ENCODE results near the gene IL1RAPL1. TPM values are rescaled to one million over a fixed set of nuclear protein-coding genes. Genes with fewer than 3 reads are reported as not detected.

The IL1RAPL1 gene
- total and polyA plus RNA-seq, 2 donors (not counting 1 experiment from before 2014, with no cell fraction given) = 0.25 to 2.8 TPM

DNA sequence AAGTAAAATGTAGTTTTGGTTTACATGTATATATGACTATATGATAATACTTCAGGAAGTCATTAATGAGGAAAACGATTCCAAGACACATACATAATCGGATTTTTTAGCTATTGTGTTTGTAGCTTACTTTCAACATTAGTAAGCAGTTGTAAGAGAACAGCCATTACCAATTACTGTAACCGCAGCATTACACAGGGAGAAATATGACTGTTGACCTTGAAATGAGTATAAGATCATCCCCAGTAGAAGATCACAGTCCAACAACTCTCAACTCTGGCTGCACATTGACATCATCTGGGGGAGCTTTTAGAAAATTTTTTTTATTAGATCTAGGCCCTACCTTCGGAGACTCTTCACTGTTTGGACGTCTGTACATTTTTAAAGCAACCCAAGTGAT is 866.1 kb downstream of the IL1RAPL1 start:
- H4K20me1 ChIP-seq (ENCODE audit: control insufficient read depth, extremely low read depth, insufficient read depth, low read length) = no peaks in the 10 kb centered on the region
- no peak overlapping the region for H3K9ac ChIP-seq (ENCODE audit: insufficient read depth, low read length)
- no peaks in the 10 kb centered on the region for H3K27me3 ChIP-seq (ENCODE audit: control insufficient read depth, insufficient read depth, low read length)
- H3K4me1 ChIP-seq (ENCODE audit: control insufficient read depth, extremely low read depth, insufficient read depth, low read length) = no peaks in the 10 kb centered on the region
- no peak overlapping the region for H2AFZ ChIP-seq (ENCODE audit: low read length)
- H3K79me2 ChIP-seq (ENCODE audit: control insufficient read depth, insufficient read depth, low read length) = no peaks in the 10 kb centered on the region
- H3K27ac ChIP-seq (ENCODE audit: insufficient read depth, low read length) = no peak overlapping the region
- no peak for TF ChIP-seq CTCF (conservative IDR thresholded peaks at IDR 0.05 in 1 of 2, IDR thresholded peaks at IDR 0.05 in 1 of 2; ENCODE audit: low read depth in 1 of 2, low read length in 2 of 2)
- no peak for TF ChIP-seq EZH2 (IDR thresholded peaks at IDR 0.05; ENCODE audit: low read length, missing control alignments)
- H3K4me3 ChIP-seq (replicated peaks in 1 of 4; ENCODE audit: control extremely low read depth in 1 of 4, insufficient read depth in 1 of 4, low read depth in 3 of 4, low read length in 4 of 4) = no peak overlapping the region
- no peak for DNase-seq (ENCODE audit: low read depth in 2 of 2)
- H3K4me2 ChIP-seq (ENCODE audit: extremely low read depth, insufficient read depth, low read length) = no peak overlapping the region
- no peaks in the 10 kb centered on the region for H3K9me3 ChIP-seq (ENCODE audit: control insufficient read depth, insufficient read depth, low read depth, low read length)
- H3K36me3 ChIP-seq (ENCODE audit: control insufficient read depth, insufficient read depth, low read length) = no peaks in the 10 kb centered on the region

DNA sequence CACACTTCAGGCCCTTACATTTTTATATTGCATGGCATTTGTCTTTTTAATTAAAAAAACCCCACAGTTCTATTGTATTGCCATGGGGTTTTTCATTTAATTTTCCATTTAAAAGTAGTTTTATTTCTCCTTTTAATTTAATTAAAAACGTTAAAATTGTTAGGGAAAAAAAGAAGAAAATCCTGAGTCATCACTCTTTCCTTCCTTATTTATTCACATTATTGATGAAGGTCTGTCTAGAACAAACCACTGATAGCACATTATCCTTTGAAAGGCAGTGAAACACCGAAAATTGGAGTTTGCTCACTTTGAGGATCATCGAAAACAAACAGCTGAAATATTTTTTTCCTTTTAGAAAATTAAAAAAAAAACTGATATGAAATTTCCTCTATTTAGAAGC is 868.5 kb downstream of the IL1RAPL1 start:
- H2AFZ ChIP-seq (ENCODE audit: low read length) = no peak overlapping the region
- H3K4me1 ChIP-seq (ENCODE audit: control insufficient read depth, extremely low read depth, insufficient read depth, low read length) = no peaks in the 10 kb centered on the region
- H3K9me3 ChIP-seq (ENCODE audit: control insufficient read depth, insufficient read depth, low read depth, low read length) = no peaks in the 10 kb centered on the region
- no peaks in the 10 kb centered on the region for H3K79me2 ChIP-seq (ENCODE audit: control insufficient read depth, insufficient read depth, low read length)
- H3K9ac ChIP-seq (ENCODE audit: insufficient read depth, low read length) = no peak overlapping the region
- no peaks in the 10 kb centered on the region for H3K27me3 ChIP-seq (ENCODE audit: control insufficient read depth, insufficient read depth, low read length)
- H3K4me3 ChIP-seq (replicated peaks in 1 of 4; ENCODE audit: control extremely low read depth in 1 of 4, insufficient read depth in 1 of 4, low read depth in 3 of 4, low read length in 4 of 4) = no peak overlapping the region
- H3K27ac ChIP-seq (ENCODE audit: insufficient read depth, low read length) = no peak overlapping the region
- no peak overlapping the region for H3K4me2 ChIP-seq (ENCODE audit: extremely low read depth, insufficient read depth, low read length)
- H3K36me3 ChIP-seq (ENCODE audit: control insufficient read depth, insufficient read depth, low read length) = no peaks in the 10 kb centered on the region
- H4K20me1 ChIP-seq (ENCODE audit: control insufficient read depth, extremely low read depth, insufficient read depth, low read length) = no peaks in the 10 kb centered on the region
- DNase-seq (ENCODE audit: low read depth in 2 of 2) = no peak
- TF ChIP-seq EZH2 (IDR thresholded peaks at IDR 0.05; ENCODE audit: low read length, missing control alignments) (no peak), CTCF (conservative IDR thresholded peaks at IDR 0.05 in 1 of 2, IDR thresholded peaks at IDR 0.05 in 1 of 2; ENCODE audit: low read depth in 1 of 2, low read length in 2 of 2) (no peak)

- no peaks in the 10 kb centered on the region for H4K20me1 ChIP-seq (ENCODE audit: control insufficient read depth, extremely low read depth, insufficient read depth, low read length)
- no peak overlapping the region for H3K4me3 ChIP-seq (replicated peaks in 1 of 4; ENCODE audit: control extremely low read depth in 1 of 4, insufficient read depth in 1 of 4, low read depth in 3 of 4, low read length in 4 of 4)
- no peaks in the 10 kb centered on the region for H3K4me1 ChIP-seq (ENCODE audit: control insufficient read depth, extremely low read depth, insufficient read depth, low read length)
- no peak overlapping the region for H3K27ac ChIP-seq (ENCODE audit: insufficient read depth, low read length)
- H3K79me2 ChIP-seq (ENCODE audit: control insufficient read depth, insufficient read depth, low read length) = no peaks in the 10 kb centered on the region
- H3K36me3 ChIP-seq (ENCODE audit: control insufficient read depth, insufficient read depth, low read length) = no peaks in the 10 kb centered on the region
- no peak for TF ChIP-seq CTCF (conservative IDR thresholded peaks at IDR 0.05 in 1 of 2, IDR thresholded peaks at IDR 0.05 in 1 of 2; ENCODE audit: low read depth in 1 of 2, low read length in 2 of 2)
- no peak for TF ChIP-seq EZH2 (IDR thresholded peaks at IDR 0.05; ENCODE audit: low read length, missing control alignments)
- no peak overlapping the region for H3K4me2 ChIP-seq (ENCODE audit: extremely low read depth, insufficient read depth, low read length)
- peak in 1 of 2 donors; percentile 36 for DNase-seq (ENCODE audit: low read depth in 2 of 2)
- no peaks in the 10 kb centered on the region for H3K27me3 ChIP-seq (ENCODE audit: control insufficient read depth, insufficient read depth, low read length)
- H2AFZ ChIP-seq (ENCODE audit: low read length) = no peak overlapping the region
- H3K9ac ChIP-seq (ENCODE audit: insufficient read depth, low read length) = no peak overlapping the region
- no peaks in the 10 kb centered on the region for H3K9me3 ChIP-seq (ENCODE audit: control insufficient read depth, insufficient read depth, low read depth, low read length)
These were observed 873.8 kb downstream of the IL1RAPL1 start for GRCh38 chrX:29461039-29461438.

Measured in fibroblast of lung (primary cell).